SK-N-SH treated with all-trans-retinoic acid at 6 μM for 48 hours (cell line): ENCODE data around the gene MYCBPAP.

Source experiments
- ATAC-seq: fragments of 200-7000 bp; cut with Tn5 transposase; 3 replicates; pipeline ENCODE4 v1.9.1; 2020; ENCODE audit warnings: mild to moderate bottlenecking, moderate library complexity
- ARNTL ChIP-seq: fragments of 450-650 bp; formaldehyde crosslinking; IDR thresholded peaks from 2 replicates; pipeline ENCODE4 v1.5.0; 2020; ENCODE audit warnings: low read depth, mild to moderate bottlenecking, moderate library complexity, borderline replicate concordance
- CSDC2 ChIP-seq: fragments of 250-450 bp; sonication (Bioruptor Pico); IDR thresholded peaks from 2 replicates; pipeline ENCODE4 v1.5.0; 2020; ENCODE audit warnings: mild to moderate bottlenecking, moderate library complexity
- ESRRG ChIP-seq: fragments of 250-450 bp; sonication (Bioruptor Pico); IDR thresholded peaks from 2 replicates; pipeline ENCODE4 v1.6.1; 2021; ENCODE audit warnings: mild to moderate bottlenecking
- GLIS3 ChIP-seq: fragments of 250-450 bp; sonication (Bioruptor Pico); IDR thresholded peaks from 2 replicates; pipeline ENCODE4 v1.5.0; 2020; ENCODE audit warnings: mild to moderate bottlenecking, moderate library complexity
- ISL1 ChIP-seq: fragments of 250-450 bp; sonication (Bioruptor Pico); IDR thresholded peaks from 2 replicates; pipeline ENCODE4 v2.1.2; 2022; ENCODE audit warnings: mild to moderate bottlenecking, moderate library complexity
- OSR1 ChIP-seq: fragments of 250-450 bp; sonication (Bioruptor Pico); IDR thresholded peaks from 2 replicates; pipeline ENCODE4 v1.8.0; 2022; ENCODE audit warnings: moderate library complexity, mild to moderate bottlenecking, inconsistent platforms
- PPARA ChIP-seq: fragments of 250-450 bp; sonication (Bioruptor Pico); IDR thresholded peaks from 2 replicates; pipeline ENCODE4 v1.5.0; 2020; ENCODE audit warnings: mild to moderate bottlenecking, borderline replicate concordance
- RARB ChIP-seq: fragments of 250-450 bp; sonication (Bioruptor Pico); IDR thresholded peaks from 2 replicates; pipeline ENCODE4 v1.8.0; 2021; ENCODE audit warnings: mild to moderate bottlenecking, moderate library complexity
- SNAI2 ChIP-seq: fragments of 250-450 bp; sonication (Bioruptor Pico); IDR thresholded peaks from 2 replicates; pipeline ENCODE4 v1.5.0; 2020; ENCODE audit warnings: mild to moderate bottlenecking, moderate library complexity
- TCF4 ChIP-seq: fragments of 250-450 bp; sonication (Bioruptor Pico); IDR thresholded peaks from 2 replicates; pipeline ENCODE4 v1.8.0; 2021; ENCODE audit warnings: mild to moderate bottlenecking, moderate library complexity, borderline replicate concordance
- ZC3H10 ChIP-seq: fragments of 250-450 bp; sonication (Bioruptor Pico); IDR thresholded peaks from 2 replicates; pipeline ENCODE4 v1.5.1; 2021; ENCODE audit warnings: mild to moderate bottlenecking, moderate library complexity
- ZFP3 ChIP-seq: fragments of 250-450 bp; sonication (Bioruptor Pico); IDR thresholded peaks from 2 replicates; pipeline ENCODE4 v1.5.0; 2020; ENCODE audit warnings: mild to moderate bottlenecking, moderate library complexity
- ZFP30 ChIP-seq: fragments of 450-650 bp; formaldehyde crosslinking; IDR thresholded peaks from 2 replicates; pipeline ENCODE4 v1.5.0; 2022; ENCODE audit warnings: mild to moderate bottlenecking, moderate library complexity
- ZNF565 ChIP-seq: fragments of 450-650 bp; formaldehyde crosslinking; conservative IDR thresholded peaks from 2 replicates; pipeline ENCODE4 v1.5.0; 2020; ENCODE audit warnings: low read depth, mild to moderate bottlenecking, moderate library complexity
- ZNF70 ChIP-seq: fragments of 450-650 bp; formaldehyde crosslinking; IDR thresholded peaks from 2 replicates; pipeline ENCODE4 v1.5.0; 2020; ENCODE audit warnings: mild to moderate bottlenecking, moderate library complexity
- ZNF8 ChIP-seq: fragments of 450-650 bp; formaldehyde crosslinking; IDR thresholded peaks from 2 replicates; pipeline ENCODE4 v1.5.0; 2020; ENCODE audit warnings: mild to moderate bottlenecking, moderate library complexity
- TF ChIP-seq, protein P1 (sequence below): fragments of 250-450 bp; sonication (Bioruptor Pico); IDR thresholded peaks from 2 replicates; pipeline ENCODE4 v1.5.1; 2021; ENCODE audit warnings: mild to moderate bottlenecking, moderate library complexity
- TF ChIP-seq, protein P2 (sequence below): fragments of 250-450 bp; sonication (Bioruptor Pico); IDR thresholded peaks from 2 replicates; pipeline ENCODE4 v1.5.1; 2020; ENCODE audit warnings: low read depth, mild to moderate bottlenecking, moderate library complexity
- TF ChIP-seq, protein P3 (sequence below): fragments of 250-450 bp; sonication (Bioruptor Pico); IDR thresholded peaks from 2 replicates; pipeline ENCODE4 v1.8.0; 2020; ENCODE audit warnings: mild to moderate bottlenecking, moderate library complexity, borderline replicate concordance
- TF ChIP-seq, protein P4 (sequence below): fragments of 250-450 bp; sonication (Bioruptor Pico); IDR thresholded peaks from 2 replicates; pipeline ENCODE4 v1.5.0; 2020; ENCODE audit warnings: mild to moderate bottlenecking, moderate library complexity

MYCBPAP gene

DNA sequence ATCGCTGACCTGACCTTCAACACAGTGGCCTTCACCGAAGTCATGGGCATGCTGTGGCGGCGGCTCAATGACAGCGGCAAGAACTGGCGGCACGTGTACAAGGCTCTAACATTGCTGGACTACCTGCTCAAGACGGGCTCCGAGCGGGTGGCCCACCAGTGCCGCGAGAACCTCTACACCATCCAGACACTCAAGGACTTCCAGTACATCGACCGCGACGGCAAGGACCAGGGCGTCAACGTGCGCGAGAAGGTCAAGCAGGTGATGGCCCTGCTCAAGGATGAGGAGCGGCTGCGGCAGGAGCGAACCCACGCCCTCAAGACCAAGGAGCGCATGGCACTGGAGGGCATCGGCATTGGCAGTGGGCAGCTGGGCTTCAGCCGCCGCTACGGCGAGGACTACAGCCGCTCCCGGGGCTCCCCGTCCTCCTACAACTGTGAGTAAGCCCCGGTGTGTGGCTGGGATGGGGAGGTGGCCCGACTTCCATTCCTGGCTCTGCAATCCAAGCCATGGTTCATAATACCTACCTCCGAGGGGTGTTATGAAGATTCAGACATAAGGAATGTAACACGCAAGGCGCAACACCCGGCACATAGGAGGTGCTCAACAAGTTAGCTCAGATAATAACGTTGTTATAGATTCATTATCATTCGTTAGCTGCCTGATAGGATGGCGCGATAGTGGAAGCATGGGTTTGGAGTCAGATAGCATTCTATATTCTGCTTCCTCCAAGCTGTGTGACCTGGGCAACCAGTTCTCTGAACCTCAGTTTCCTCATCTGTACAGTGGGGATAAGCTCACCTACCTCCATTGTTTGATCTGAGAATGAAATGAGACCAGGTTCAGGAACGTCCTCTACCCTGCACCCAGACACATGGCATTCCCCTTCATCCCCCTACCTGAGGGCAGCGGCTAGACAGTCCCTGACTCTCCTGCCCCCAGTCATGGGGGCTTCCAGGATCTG, 28.7 kb downstream of the MYCBPAP start:
- no peak for ATAC-seq
- TF ChIP-seq TCF4 (CRISPR knock-in tag) (no peak), PPARA (CRISPR knock-in tag) (no peak), OSR1 (CRISPR knock-in tag) (no peak), ZNF8 (CRISPR knock-in tag) (no peak), ZFP30 (CRISPR knock-in tag) (no peak), SNAI2 (CRISPR knock-in tag) (no peak), ESRRG (CRISPR knock-in tag) (no peak), ARNTL (no peak), ZNF565 (no peak), ISL1 (CRISPR knock-in tag) (no peak), GLIS3 (CRISPR knock-in tag) (no peak)
- TF ChIP-seq, protein P1, sequence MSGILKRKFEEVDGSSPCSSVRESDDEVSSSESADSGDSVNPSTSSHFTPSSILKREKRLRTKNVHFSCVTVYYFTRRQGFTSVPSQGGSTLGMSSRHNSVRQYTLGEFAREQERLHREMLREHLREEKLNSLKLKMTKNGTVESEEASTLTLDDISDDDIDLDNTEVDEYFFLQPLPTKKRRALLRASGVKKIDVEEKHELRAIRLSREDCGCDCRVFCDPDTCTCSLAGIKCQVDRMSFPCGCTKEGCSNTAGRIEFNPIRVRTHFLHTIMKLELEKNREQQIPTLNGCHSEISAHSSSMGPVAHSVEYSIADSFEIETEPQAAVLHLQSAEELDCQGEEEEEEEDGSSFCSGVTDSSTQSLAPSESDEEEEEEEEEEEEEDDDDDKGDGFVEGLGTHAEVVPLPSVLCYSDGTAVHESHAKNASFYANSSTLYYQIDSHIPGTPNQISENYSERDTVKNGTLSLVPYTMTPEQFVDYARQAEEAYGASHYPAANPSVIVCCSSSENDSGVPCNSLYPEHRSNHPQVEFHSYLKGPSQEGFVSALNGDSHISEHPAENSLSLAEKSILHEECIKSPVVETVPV (CRISPR knock-in tag), result no peak
- TF ChIP-seq, protein P2, sequence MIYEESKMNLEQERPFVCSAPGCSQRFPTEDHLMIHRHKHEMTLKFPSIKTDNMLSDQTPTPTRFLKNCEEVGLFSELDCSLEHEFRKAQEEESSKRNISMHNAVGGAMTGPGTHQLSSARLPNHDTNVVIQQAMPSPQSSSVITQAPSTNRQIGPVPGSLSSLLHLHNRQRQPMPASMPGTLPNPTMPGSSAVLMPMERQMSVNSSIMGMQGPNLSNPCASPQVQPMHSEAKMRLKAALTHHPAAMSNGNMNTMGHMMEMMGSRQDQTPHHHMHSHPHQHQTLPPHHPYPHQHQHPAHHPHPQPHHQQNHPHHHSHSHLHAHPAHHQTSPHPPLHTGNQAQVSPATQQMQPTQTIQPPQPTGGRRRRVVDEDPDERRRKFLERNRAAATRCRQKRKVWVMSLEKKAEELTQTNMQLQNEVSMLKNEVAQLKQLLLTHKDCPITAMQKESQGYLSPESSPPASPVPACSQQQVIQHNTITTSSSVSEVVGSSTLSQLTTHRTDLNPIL (CRISPR knock-in tag), result no peak

DNA sequence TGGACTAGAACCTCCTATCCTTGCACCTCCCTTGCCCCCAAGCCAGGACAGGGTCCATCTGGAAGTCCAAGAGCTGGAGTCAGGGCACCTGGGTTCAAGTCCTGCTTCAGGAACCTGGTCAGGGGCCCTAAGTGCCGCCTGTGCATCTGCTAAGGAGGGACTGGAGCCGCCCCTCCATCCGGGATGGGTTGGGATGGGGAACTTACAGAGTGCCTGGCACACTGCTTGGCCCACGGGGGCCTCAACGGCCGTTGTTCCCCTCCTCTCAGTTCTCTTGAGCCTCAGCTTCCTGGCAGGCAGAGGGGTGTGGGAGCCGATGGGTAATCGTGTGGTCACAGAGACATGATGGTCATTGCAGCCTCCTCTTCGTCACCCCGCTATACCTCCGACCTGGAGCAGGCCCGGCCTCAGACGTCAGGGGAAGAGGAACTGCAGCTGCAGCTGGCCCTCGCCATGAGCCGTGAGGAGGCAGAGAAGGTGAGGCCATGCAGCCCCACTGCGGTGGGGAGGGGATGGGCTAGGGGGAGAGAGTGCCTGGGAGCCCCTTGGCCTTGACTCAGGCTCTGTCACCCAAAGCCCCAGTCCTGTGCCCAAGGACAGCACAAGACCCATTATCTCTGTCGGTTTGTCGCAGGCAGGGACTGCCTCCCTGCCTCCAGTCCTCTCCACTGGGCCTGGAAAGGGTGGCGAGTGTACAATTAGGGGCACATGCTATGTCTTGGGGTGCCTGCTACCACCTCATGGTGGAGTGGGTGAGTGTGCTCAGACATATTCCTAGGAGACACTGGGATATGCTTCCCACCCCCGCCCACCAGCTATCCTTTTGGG, 29.7 kb downstream of the MYCBPAP start:
- TF ChIP-seq ZNF70 (no peak), ZC3H10 (CRISPR knock-in tag) (no peak), ZNF8 (CRISPR knock-in tag) (no peak), ARNTL (no peak), TCF4 (CRISPR knock-in tag) (no peak), GLIS3 (CRISPR knock-in tag) (no peak), CSDC2 (CRISPR knock-in tag) (no peak), SNAI2 (CRISPR knock-in tag) (no peak), ZFP30 (CRISPR knock-in tag) (no peak), ZFP3 (CRISPR knock-in tag) (no peak), ZNF565 (no peak), RARB (CRISPR knock-in tag) (no peak), ESRRG (CRISPR knock-in tag) (no peak), ISL1 (CRISPR knock-in tag) (no peak), PPARA (CRISPR knock-in tag) (no peak)
- TF ChIP-seq, protein P3, sequence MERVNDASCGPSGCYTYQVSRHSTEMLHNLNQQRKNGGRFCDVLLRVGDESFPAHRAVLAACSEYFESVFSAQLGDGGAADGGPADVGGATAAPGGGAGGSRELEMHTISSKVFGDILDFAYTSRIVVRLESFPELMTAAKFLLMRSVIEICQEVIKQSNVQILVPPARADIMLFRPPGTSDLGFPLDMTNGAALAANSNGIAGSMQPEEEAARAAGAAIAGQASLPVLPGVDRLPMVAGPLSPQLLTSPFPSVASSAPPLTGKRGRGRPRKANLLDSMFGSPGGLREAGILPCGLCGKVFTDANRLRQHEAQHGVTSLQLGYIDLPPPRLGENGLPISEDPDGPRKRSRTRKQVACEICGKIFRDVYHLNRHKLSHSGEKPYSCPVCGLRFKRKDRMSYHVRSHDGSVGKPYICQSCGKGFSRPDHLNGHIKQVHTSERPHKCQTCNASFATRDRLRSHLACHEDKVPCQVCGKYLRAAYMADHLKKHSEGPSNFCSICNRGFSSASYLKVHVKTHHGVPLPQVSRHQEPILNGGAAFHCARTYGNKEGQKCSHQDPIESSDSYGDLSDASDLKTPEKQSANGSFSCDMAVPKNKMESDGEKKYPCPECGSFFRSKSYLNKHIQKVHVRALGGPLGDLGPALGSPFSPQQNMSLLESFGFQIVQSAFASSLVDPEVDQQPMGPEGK (CRISPR knock-in tag), result no peak
- TF ChIP-seq, protein P2 (CRISPR knock-in tag), result no peak
- TF ChIP-seq, protein P4, sequence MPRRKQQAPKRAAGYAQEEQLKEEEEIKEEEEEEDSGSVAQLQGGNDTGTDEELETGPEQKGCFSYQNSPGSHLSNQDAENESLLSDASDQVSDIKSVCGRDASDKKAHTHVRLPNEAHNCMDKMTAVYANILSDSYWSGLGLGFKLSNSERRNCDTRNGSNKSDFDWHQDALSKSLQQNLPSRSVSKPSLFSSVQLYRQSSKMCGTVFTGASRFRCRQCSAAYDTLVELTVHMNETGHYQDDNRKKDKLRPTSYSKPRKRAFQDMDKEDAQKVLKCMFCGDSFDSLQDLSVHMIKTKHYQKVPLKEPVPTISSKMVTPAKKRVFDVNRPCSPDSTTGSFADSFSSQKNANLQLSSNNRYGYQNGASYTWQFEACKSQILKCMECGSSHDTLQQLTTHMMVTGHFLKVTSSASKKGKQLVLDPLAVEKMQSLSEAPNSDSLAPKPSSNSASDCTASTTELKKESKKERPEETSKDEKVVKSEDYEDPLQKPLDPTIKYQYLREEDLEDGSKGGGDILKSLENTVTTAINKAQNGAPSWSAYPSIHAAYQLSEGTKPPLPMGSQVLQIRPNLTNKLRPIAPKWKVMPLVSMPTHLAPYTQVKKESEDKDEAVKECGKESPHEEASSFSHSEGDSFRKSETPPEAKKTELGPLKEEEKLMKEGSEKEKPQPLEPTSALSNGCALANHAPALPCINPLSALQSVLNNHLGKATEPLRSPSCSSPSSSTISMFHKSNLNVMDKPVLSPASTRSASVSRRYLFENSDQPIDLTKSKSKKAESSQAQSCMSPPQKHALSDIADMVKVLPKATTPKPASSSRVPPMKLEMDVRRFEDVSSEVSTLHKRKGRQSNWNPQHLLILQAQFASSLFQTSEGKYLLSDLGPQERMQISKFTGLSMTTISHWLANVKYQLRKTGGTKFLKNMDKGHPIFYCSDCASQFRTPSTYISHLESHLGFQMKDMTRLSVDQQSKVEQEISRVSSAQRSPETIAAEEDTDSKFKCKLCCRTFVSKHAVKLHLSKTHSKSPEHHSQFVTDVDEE (CRISPR knock-in tag), result no peak
- TF ChIP-seq, protein P1 (CRISPR knock-in tag), result no peak
- no peak for ATAC-seq
